ENCODE measurements around the gene ZNF426. TPM values are rescaled to one million over a fixed set of nuclear protein-coding genes. Genes with fewer than 3 reads are reported as not detected.

The ZNF426 gene
- total RNA-seq, 1 experiment from 2014 or later = 18.1 TPM

DNA sequence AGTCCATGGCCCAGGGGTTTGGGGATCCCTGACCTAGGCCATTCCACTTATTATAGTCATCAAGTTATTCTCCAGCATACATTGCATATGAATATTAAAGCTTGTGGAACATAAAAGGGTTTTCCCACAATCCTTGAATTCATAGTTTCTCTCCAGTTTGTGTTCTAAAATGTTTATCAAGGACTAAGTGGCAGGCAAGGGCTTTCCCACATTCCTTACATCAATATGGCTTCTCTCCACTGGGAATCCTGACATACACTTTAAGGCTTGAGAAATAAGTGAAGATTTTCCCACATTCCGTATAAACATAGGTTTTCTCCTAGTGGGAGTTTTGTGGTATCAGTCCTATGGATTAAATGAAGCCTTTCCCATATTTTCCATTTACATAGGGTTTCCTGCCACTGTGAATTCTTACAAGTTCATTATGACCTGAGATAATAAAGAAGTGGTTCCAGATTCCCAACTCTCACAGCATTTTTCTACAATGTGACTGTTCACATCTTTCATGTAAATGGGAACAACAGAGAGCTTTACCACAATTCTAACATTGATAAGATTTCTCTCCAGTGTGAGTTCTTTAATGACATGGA is 14.5 kb downstream of the ZNF426 start:
- intact Hi-C loops (cut with micrococcal nuclease; ENCODE audit: unreplicated experiment) = no loop called here
- no peak overlapping the region for H3K4me3 ChIP-seq (ENCODE audit: low read depth, low read length, poor library complexity, severe bottlenecking)
- H3K27me3 ChIP-seq (replicated peaks; ENCODE audit: insufficient read depth, low read depth, low read length, poor library complexity) = no peaks in the 10 kb centered on the region
- peaks cover 28% of the 10 kb centered on the region for H3K36me3 ChIP-seq (ENCODE audit: insufficient read depth, low read length, poor library complexity, severe bottlenecking)
- CTCF ChIA-PET = no interaction called here
- peaks cover 77% of the 10 kb centered on the region for H3K9me3 ChIP-seq (ENCODE audit: low read depth, low read length, poor library complexity, severe bottlenecking)
- POLR2A ChIA-PET (ENCODE audit: low non-redundant PET) = interaction anchor here (0.6 kb wide), 1 partner anchor 201 kb away, joined by 6 read pairs; no protein-coding TSS in a partner anchor
- DNase-seq (ENCODE audit: low spot score) = no peak
- H3K27ac ChIP-seq (ENCODE audit: low read depth, low read length, poor library complexity, severe bottlenecking) = no peak overlapping the region
- BruUV-seq (replicated peaks) = no TSS peak
- TF ChIP-seq, protein P1, sequence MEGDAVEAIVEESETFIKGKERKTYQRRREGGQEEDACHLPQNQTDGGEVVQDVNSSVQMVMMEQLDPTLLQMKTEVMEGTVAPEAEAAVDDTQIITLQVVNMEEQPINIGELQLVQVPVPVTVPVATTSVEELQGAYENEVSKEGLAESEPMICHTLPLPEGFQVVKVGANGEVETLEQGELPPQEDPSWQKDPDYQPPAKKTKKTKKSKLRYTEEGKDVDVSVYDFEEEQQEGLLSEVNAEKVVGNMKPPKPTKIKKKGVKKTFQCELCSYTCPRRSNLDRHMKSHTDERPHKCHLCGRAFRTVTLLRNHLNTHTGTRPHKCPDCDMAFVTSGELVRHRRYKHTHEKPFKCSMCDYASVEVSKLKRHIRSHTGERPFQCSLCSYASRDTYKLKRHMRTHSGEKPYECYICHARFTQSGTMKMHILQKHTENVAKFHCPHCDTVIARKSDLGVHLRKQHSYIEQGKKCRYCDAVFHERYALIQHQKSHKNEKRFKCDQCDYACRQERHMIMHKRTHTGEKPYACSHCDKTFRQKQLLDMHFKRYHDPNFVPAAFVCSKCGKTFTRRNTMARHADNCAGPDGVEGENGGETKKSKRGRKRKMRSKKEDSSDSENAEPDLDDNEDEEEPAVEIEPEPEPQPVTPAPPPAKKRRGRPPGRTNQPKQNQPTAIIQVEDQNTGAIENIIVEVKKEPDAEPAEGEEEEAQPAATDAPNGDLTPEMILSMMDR (conservative IDR thresholded peaks at IDR 0.05; ENCODE audit: low read depth, low read length) = no peak
- TF ChIP-seq EZH2 (IDR thresholded peaks at IDR 0.05; ENCODE audit: borderline replicate concordance, low read depth, low read length, poor library complexity, severe bottlenecking) = no peak
- no peaks in the 10 kb centered on the region for H3K4me1 ChIP-seq (ENCODE audit: insufficient read depth, low read length, poor library complexity, severe bottlenecking)

DNA sequence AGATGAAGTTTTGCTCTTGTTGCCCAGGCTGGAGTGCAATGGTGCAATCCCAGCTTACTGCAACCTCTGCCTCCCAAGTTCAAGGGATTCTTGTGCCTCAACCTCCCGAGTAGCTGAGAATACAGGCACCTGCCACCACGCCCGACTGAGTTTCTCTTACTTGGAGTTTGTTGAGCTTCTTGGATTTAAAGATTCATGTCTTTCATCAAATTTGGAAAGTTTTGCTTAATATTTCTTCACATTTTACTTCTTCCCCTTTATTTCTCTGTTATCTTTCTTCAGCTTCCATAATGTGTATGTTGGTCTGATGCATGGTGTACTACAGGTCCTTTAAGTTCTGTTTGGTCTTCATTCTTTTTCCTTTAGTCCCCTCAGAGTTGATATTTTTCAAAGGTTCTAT is 31.2 kb downstream of the ZNF426 start:
- Histone ChIP-seq H3K27me3 (replicated peaks; ENCODE audit: insufficient read depth, low read depth, low read length, poor library complexity) (no peaks in the 10 kb centered on the region), H3K4me3 (ENCODE audit: low read depth, low read length, poor library complexity, severe bottlenecking) (no peak overlapping the region), H3K36me3 (ENCODE audit: insufficient read depth, low read length, poor library complexity, severe bottlenecking) (no peaks in the 10 kb centered on the region), H3K4me1 (ENCODE audit: insufficient read depth, low read length, poor library complexity, severe bottlenecking) (no peaks in the 10 kb centered on the region), H3K9me3 (ENCODE audit: low read depth, low read length, poor library complexity, severe bottlenecking) (peaks cover 16% of the 10 kb centered on the region), H3K27ac (ENCODE audit: low read depth, low read length, poor library complexity, severe bottlenecking) (no peak overlapping the region)
- DNase-seq (ENCODE audit: low spot score) = no peak
- TF ChIP-seq EZH2 (IDR thresholded peaks at IDR 0.05; ENCODE audit: borderline replicate concordance, low read depth, low read length, poor library complexity, severe bottlenecking) = no peak
- TF ChIP-seq, protein P1 (conservative IDR thresholded peaks at IDR 0.05; ENCODE audit: low read depth, low read length) = no peak
- CTCF ChIA-PET = no interaction called here
- POLR2A ChIA-PET (ENCODE audit: low non-redundant PET) = no interaction called here
- no TSS peak for BruUV-seq (replicated peaks)
- intact Hi-C loops (cut with micrococcal nuclease; ENCODE audit: unreplicated experiment) = no loop called here

DNA sequence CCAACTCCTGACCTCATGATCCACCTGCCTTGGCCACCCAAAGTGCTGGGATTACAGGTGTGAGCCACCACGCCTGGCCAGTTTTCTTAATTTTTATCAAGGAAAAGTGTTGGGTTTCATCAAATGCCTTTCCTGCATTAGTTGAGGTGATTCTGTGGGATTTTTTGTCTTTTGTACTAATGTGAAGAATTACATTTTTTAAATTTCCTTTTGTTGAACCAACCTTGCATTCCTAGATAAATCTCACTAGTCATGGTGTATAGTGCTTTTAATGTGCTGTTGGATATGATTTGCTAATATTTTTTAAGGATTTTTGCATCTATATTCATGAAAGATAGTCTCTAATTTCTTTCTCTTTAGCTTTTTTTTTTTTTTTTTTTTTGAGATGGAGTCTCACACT is 37.6 kb downstream of the ZNF426 start:
- no TSS peak for BruUV-seq (replicated peaks)
- no peak overlapping the region for H3K27ac ChIP-seq (ENCODE audit: low read depth, low read length, poor library complexity, severe bottlenecking)
- no peaks in the 10 kb centered on the region for H3K36me3 ChIP-seq (ENCODE audit: insufficient read depth, low read length, poor library complexity, severe bottlenecking)
- DNase-seq (ENCODE audit: low spot score) = no peak
- no peak for TF ChIP-seq EZH2 (IDR thresholded peaks at IDR 0.05; ENCODE audit: borderline replicate concordance, low read depth, low read length, poor library complexity, severe bottlenecking)
- TF ChIP-seq, protein P1 (conservative IDR thresholded peaks at IDR 0.05; ENCODE audit: low read depth, low read length) = no peak
- intact Hi-C loops (cut with micrococcal nuclease; ENCODE audit: unreplicated experiment) = no loop called here
- H3K27me3 ChIP-seq (replicated peaks; ENCODE audit: insufficient read depth, low read depth, low read length, poor library complexity) = no peaks in the 10 kb centered on the region
- POLR2A ChIA-PET (ENCODE audit: low non-redundant PET) = no interaction called here
- CTCF ChIA-PET = interaction anchor here (0.6 kb wide), 1 partner anchor 885 kb away, joined by 4 read pairs; no protein-coding TSS in a partner anchor
- no peak overlapping the region for H3K4me3 ChIP-seq (ENCODE audit: low read depth, low read length, poor library complexity, severe bottlenecking)
- H3K4me1 ChIP-seq (ENCODE audit: insufficient read depth, low read length, poor library complexity, severe bottlenecking) = no peaks in the 10 kb centered on the region
- H3K9me3 ChIP-seq (ENCODE audit: low read depth, low read length, poor library complexity, severe bottlenecking) = peaks cover 30% of the 10 kb centered on the region
